ENCODE measurements around the gene TMEM106B.

The TMEM106B gene

GRCh38 chr7:12257582-12257981, 46.5 kb downstream of the TMEM106B start:
- H3K27ac ChIP-seq (ENCODE audit: low read depth, low read length), result no peak overlapping the region
- no peaks in the 10 kb centered on the region for H3K9me3 ChIP-seq (ENCODE audit: insufficient read depth, low read depth, low read length)
- 97% methylated on average over 2 of the region's 2 CpGs for WGBS
- no peak overlapping the region for H3K9ac ChIP-seq (ENCODE audit: low read depth, low read length)
- H3K36me3 ChIP-seq (ENCODE audit: insufficient read depth, low read length), result no peaks in the 10 kb centered on the region
- no peak overlapping the region for H3K4me3 ChIP-seq (ENCODE audit: low read length)
- no peaks in the 10 kb centered on the region for H3K4me1 ChIP-seq (ENCODE audit: insufficient read depth, low read length)
- no peaks in the 10 kb centered on the region for H3K27me3 ChIP-seq (ENCODE audit: insufficient read depth, low read length)

GRCh38 chr7:12258074-12258473, 47.0 kb downstream of the TMEM106B start:
- H3K36me3 ChIP-seq (ENCODE audit: insufficient read depth, low read length), result no peaks in the 10 kb centered on the region
- no peak overlapping the region for H3K27ac ChIP-seq (ENCODE audit: low read depth, low read length)
- H3K9ac ChIP-seq (ENCODE audit: low read depth, low read length), result no peak overlapping the region
- WGBS, result 95% methylated on average over 4 of the region's 4 CpGs
- no peaks in the 10 kb centered on the region for H3K9me3 ChIP-seq (ENCODE audit: insufficient read depth, low read depth, low read length)
- H3K4me3 ChIP-seq (ENCODE audit: low read length), result no peak overlapping the region
- no peaks in the 10 kb centered on the region for H3K27me3 ChIP-seq (ENCODE audit: insufficient read depth, low read length)
- H3K4me1 ChIP-seq (ENCODE audit: insufficient read depth, low read length), result no peaks in the 10 kb centered on the region

DNA sequence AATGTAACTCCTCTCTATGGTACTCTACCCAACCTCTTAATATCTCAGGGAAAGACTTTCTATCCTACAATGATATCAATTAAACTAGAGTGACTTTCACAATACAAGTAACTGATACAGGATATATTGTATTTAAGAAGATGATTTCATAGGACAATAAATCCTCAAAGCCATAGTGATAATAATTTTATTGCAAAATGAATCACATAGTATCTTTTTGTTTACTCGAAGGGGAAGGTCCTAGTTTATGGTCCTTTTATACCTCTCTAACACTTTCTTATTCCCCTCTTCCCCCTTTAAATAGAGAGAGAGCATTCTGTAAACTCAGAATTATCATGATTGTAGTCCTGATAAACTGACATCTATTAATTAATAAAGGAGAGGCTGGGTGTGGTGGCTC, 56.4 kb downstream of the TMEM106B start:
- Histone ChIP-seq H3K9me3 (ENCODE audit: insufficient read depth, low read depth, low read length) (no peaks in the 10 kb centered on the region), H3K4me3 (ENCODE audit: low read length) (no peak overlapping the region), H3K27me3 (ENCODE audit: insufficient read depth, low read length) (no peaks in the 10 kb centered on the region), H3K9ac (ENCODE audit: low read depth, low read length) (no peak overlapping the region), H3K36me3 (ENCODE audit: insufficient read depth, low read length) (no peaks in the 10 kb centered on the region), H3K27ac (ENCODE audit: low read depth, low read length) (no peak overlapping the region), H3K4me1 (ENCODE audit: insufficient read depth, low read length) (no peaks in the 10 kb centered on the region)
- WGBS, result no CpG with 5 or more reads among the region's 1 CpG

GRCh38 chr7:12269100-12269895, 58.2 kb downstream of the TMEM106B start:
- 94% methylated on average over 9 of the region's 9 CpGs for WGBS

DNA sequence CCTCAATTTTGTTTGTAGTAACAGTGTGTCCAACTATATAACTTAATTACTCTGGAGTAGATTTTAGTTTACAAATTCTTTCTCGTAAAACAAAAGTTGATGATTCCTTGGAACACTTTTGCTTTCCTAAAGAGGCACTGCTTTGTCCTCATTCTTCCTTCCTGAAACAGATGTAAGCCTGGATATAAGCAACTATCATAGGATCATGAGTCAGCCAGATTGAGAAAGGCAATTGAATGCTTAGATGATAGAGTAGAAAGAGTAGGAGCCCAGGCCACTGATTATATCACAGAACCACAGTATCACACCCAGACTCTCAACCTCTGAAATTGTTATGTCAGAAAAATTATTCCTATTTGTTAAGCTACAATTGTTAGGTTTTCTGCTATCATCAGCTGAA, 69.9 kb downstream of the TMEM106B start:
- no peak overlapping the region for H3K27ac ChIP-seq (ENCODE audit: low read depth, low read length)
- no peaks in the 10 kb centered on the region for H3K36me3 ChIP-seq (ENCODE audit: insufficient read depth, low read length)
- H3K4me3 ChIP-seq (ENCODE audit: low read length), result no peak overlapping the region
- H3K27me3 ChIP-seq (ENCODE audit: insufficient read depth, low read length), result no peaks in the 10 kb centered on the region
- WGBS, result 94% methylated on average over 1 of the region's 1 CpG
- peaks cover 4% of the 10 kb centered on the region for H3K9me3 ChIP-seq (ENCODE audit: insufficient read depth, low read depth, low read length)
- H3K9ac ChIP-seq (ENCODE audit: low read depth, low read length), result no peak overlapping the region
- 0 out of 2 replicates have a peak, but pooled peaks cover 4% of the 10 kb centered on the region for H3K4me1 ChIP-seq (ENCODE audit: insufficient read depth, low read length)

More at GRCh38 chr7:12269100-12269895, 58.2 kb downstream of the TMEM106B start:
- Histone ChIP-seq H3K4me1 (ENCODE audit: insufficient read depth, low read length) (no peaks in the 10 kb centered on the region), H3K9ac (ENCODE audit: low read depth, low read length) (no peak overlapping the region), H3K36me3 (ENCODE audit: insufficient read depth, low read length) (no peaks in the 10 kb centered on the region), H3K27ac (ENCODE audit: low read depth, low read length) (no peak overlapping the region), H3K9me3 (ENCODE audit: insufficient read depth, low read depth, low read length) (no peaks in the 10 kb centered on the region), H3K27me3 (ENCODE audit: insufficient read depth, low read length) (no peaks in the 10 kb centered on the region), H3K4me3 (ENCODE audit: low read length) (no peak overlapping the region)

GRCh38 chr7:12287901-12288300, 76.8 kb downstream of the TMEM106B start:
- H3K4me3 ChIP-seq (ENCODE audit: low read length), result no peak overlapping the region
- H3K27me3 ChIP-seq (ENCODE audit: insufficient read depth, low read length), result no peaks in the 10 kb centered on the region
- peaks cover 29% of the 10 kb centered on the region for H3K9me3 ChIP-seq (ENCODE audit: insufficient read depth, low read depth, low read length)
- H3K4me1 ChIP-seq (ENCODE audit: insufficient read depth, low read length), result no peaks in the 10 kb centered on the region
- H3K36me3 ChIP-seq (ENCODE audit: insufficient read depth, low read length), result no peaks in the 10 kb centered on the region
- 93% methylated on average over 1 of the region's 1 CpG for WGBS
- H3K27ac ChIP-seq (ENCODE audit: low read depth, low read length), result no peak overlapping the region
- H3K9ac ChIP-seq (ENCODE audit: low read depth, low read length), result no peak overlapping the region

GRCh38 chr7:12289996-12290395, 78.9 kb downstream of the TMEM106B start:
- H3K36me3 ChIP-seq (ENCODE audit: insufficient read depth, low read length), result no peaks in the 10 kb centered on the region
- peaks cover 29% of the 10 kb centered on the region for H3K9me3 ChIP-seq (ENCODE audit: insufficient read depth, low read depth, low read length)
- H3K27me3 ChIP-seq (ENCODE audit: insufficient read depth, low read length), result no peaks in the 10 kb centered on the region
- H3K27ac ChIP-seq (ENCODE audit: low read depth, low read length), result no peak overlapping the region
- 79% methylated on average over 6 of the region's 6 CpGs for WGBS
- no peaks in the 10 kb centered on the region for H3K4me1 ChIP-seq (ENCODE audit: insufficient read depth, low read length)
- H3K9ac ChIP-seq (ENCODE audit: low read depth, low read length), result no peak overlapping the region
- no peak overlapping the region for H3K4me3 ChIP-seq (ENCODE audit: low read length)

- peaks cover 29% of the 10 kb centered on the region for H3K9me3 ChIP-seq (ENCODE audit: insufficient read depth, low read depth, low read length)
- WGBS, result 94% methylated on average over 1 of the region's 1 CpG
- no peaks in the 10 kb centered on the region for H3K36me3 ChIP-seq (ENCODE audit: insufficient read depth, low read length)
- no peak overlapping the region for H3K9ac ChIP-seq (ENCODE audit: low read depth, low read length)
- H3K4me1 ChIP-seq (ENCODE audit: insufficient read depth, low read length), result no peaks in the 10 kb centered on the region
- no peak overlapping the region for H3K4me3 ChIP-seq (ENCODE audit: low read length)
- H3K27ac ChIP-seq (ENCODE audit: low read depth, low read length), result no peak overlapping the region
- no peaks in the 10 kb centered on the region for H3K27me3 ChIP-seq (ENCODE audit: insufficient read depth, low read length)
Observed at GRCh38 chr7:12290761-12291160, 79.7 kb downstream of the TMEM106B start.

- no peaks in the 10 kb centered on the region for H3K36me3 ChIP-seq (ENCODE audit: insufficient read depth, low read length)
- peaks cover 29% of the 10 kb centered on the region for H3K9me3 ChIP-seq (ENCODE audit: insufficient read depth, low read depth, low read length)
- no peaks in the 10 kb centered on the region for H3K4me1 ChIP-seq (ENCODE audit: insufficient read depth, low read length)
- no peak overlapping the region for H3K9ac ChIP-seq (ENCODE audit: low read depth, low read length)
- WGBS, result 87% methylated on average over 1 of the region's 1 CpG
- H3K27ac ChIP-seq (ENCODE audit: low read depth, low read length), result no peak overlapping the region
- no peak overlapping the region for H3K4me3 ChIP-seq (ENCODE audit: low read length)
- H3K27me3 ChIP-seq (ENCODE audit: insufficient read depth, low read length), result no peaks in the 10 kb centered on the region
Observed at GRCh38 chr7:12291870-12292269, 80.8 kb downstream of the TMEM106B start.
